ENCODE data around the gene TIAM2.

- TF ChIP-seq POLR2AphosphoS5 (IDR thresholded peaks at IDR 0.05): no peak
- TF ChIP-seq CTCF (IDR thresholded peaks at IDR 0.05): no peak
- no peak for TF ChIP-seq POLR2A (IDR thresholded peaks at IDR 0.05)
- TF ChIP-seq EP300 (IDR thresholded peaks at IDR 0.05): no peak
Observed at GRCh38 chr6:155141512-155141911, 146.4 kb downstream of the TIAM2 start.

All from sigmoid colon (tissue), 4 donors.